Amygdala (tissue), 56 donors: ENCODE measurements around the gene MYO1D.
"Not testable (repeated sequence)": the region's sequence is repeated elsewhere in the genome, so short reads cannot be mapped to it uniquely, and the experiment has no call there.

Experiments
- DNase-seq, 56 donors: peaks; one replicate each; lab custom pipeline; 2025; lab: John Stamatoyannopoulos, UW

Gene MYO1D

GRCh38 chr17:32558997-32559650 is 317.8 kb downstream of the MYO1D start:
- DNase-seq = no peak

DNA sequence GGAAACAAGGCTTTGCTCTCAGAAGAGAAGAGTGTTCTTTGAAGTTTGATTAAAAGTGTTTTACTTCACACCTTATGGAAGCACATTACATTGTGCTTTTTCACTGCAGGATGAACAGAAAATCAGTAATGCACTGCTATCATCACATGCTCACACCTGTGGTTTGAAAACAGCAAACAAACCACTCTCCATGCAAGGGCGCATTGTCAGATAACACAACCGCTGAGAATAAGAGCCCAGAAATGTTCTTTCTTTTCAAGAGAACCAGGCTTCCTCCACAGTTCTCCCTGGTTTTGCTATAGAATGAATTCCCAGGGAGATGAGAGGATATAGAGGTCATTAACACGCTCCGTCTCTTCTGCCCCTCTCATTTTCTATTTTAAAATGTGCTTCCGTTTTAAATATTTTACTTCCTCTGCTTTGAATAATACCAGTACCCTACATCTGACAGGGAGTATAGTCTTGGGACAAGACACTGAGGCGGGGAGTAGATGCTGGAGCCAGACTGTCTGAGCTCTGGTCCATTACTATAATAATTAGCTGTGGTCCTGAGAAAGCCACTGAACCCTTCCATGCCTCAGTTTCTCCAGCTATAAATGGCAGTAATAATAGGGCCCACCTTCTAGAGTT is 318.5 kb downstream of the MYO1D start:
- no peak for DNase-seq

DNA sequence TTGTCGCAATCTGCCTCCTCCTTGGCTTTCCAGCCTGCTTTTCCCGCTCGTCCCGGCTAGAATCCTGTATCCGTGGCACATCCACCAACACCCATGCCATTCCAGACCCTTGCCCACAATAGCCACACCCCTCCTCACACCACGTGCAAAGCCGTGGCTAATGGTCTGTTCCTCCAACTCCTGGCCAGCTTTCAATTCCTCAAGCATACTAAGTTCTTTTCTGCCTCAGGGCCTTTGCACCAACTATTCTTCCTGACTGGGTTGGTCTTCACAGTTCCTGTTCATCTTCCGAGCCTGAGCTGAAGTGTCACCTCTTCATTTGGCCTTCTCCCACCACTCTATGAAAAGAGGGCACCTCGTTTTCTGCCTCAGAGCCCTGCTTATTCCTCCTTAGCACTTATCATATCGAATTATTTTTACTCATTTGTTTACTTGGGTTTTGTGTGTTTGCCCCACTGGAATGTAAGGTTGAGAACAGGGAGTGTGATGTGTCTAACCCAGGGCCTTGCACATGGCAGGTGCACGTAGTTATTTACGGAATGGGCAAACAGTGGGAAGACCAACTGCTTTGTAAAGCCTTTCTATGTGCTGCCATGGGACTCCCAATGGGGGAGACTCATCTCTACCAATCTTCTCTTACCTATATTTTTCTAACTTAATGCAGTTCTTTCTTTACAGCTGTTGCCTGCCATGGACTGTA is 321.2 kb downstream of the MYO1D start:
- no peak for DNase-seq

- peak in 1 of 56 donors; percentile 12 for DNase-seq
These were observed 323.8 kb downstream of the MYO1D start for GRCh38 chr17:32553168-32553567.

GRCh38 chr17:32552280-32552679 is 324.6 kb downstream of the MYO1D start:
- no peak for DNase-seq

DNA sequence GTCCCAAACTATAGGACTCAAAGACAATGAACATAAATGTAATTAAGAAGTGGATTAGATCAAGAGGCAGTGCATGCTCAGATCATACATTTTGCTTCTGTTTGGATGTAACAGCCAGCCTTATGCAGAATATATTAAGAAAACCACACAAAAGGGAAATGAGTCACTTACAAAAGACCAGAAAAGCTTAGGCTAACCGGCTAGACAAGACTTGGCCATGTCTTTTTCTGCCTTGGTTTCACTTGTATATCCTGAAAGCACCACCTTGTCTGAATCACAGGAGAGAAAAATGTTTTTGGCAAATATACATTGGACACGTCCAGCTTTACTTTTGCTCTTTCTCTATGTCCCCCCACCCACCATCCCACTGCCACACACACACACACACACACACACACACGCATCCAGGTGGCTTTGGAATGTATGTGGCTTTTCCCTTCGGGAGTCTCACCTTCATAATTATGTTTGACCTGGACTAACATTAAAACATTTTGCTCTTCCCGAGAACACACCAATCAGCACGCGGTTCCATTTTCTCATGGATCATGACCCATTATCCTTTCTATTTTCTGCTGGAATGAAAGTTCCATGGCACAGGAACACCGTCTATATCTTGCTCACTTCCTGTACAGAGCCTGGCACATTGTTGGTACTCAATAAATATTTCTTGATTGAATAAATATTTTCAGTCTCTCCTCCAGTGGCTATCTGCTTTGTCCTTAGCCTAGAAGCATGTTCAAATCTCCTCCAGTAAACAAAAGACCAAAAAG is 325.6 kb downstream of the MYO1D start:
- DNase-seq = no peak

- DNase-seq = no peak
These were observed 327.4 kb downstream of the MYO1D start for GRCh38 chr17:32549559-32549958.

- peak in 52 of 56 donors; percentile 14 to 88 (median 54) for DNase-seq
These were observed 330.9 kb downstream of the MYO1D start for GRCh38 chr17:32546031-32546444.

GRCh38 chr17:32542186-32542585 is 334.7 kb downstream of the MYO1D start:
- no peak for DNase-seq

- DNase-seq = no peak
These were observed 335.3 kb downstream of the MYO1D start for GRCh38 chr17:32541640-32542039.

DNA sequence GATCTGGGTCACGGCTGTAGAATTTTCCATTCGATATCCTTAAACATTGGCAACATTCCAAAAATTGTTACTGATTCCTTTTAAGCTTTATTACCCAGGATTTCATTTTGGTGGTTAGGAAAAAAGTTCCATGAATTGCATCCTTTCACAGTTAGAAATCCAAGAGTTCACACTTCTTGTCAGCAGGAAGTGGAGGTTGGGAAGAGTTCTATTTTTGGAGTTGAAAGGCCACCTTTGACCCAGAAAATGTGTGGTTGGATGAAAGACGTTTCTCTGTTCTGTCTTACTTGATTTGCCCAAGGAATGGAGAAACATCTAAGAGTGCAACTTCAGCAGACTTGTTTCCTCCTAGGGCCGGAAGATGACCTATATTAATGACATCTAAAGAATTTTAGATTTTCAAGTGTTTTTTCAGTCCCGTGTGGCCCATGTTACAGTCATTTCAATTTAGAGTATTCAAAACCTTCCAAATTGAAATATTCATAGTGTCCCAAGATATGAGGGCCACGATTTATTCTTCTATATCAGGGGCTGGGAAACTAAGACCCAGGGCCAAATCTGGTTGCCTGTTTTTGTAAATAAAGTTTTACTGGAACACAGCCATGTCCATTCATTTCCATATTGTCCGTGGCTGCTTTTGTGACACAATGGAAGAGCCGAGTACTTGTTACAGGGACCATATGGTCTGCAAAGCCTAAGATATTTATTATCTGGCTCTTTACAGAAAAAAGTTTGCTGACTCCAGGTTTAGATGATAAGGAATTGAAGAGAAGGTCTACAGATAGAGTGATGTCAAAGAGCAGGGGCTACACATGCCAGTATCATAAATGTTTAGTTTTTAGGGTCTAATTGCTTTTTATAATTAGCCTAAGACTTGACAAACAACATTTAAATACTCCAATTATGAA is 339.9 kb downstream of the MYO1D start:
- no peak for DNase-seq

DNA sequence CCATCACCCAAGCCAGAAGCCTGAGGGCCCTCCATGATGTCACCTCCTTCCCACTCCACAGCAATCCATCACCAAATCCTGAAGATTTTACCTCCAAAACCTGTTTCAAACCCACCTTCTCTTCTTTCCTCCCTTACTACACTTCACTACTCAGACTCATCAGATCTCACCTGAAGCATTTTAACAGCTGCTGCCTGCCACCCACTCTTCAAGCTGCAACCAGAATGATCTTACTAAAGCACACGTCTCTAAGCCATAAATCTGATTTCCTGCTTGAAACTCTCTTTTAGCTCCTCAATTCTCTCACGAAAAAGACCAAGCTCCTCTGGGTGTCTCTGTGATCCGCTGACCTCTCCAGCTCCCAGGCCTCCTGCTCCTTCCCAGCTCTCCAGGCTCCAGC is 343.6 kb downstream of the MYO1D start:
- peak in 1 of 56 donors; percentile 20 for DNase-seq

DNA sequence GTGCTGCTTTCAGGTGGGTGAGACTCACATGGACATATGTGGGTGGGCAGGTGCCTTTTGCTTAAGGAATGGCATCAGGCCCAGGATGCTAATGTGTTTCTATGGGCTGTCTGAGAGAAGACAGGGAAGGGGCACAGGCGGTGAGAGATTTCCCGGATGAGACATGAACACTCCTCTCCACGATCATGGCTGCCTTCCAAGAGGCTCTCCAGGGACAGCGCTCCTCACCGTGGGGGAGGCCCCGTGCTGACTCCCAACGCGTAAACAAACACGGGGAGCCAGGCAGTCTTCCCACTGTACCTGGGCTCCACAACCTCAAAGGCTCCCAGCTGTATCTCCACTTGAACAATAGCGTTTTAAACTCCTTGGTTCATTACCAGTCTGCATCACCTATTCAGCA is 347.3 kb downstream of the MYO1D start:
- no peak for DNase-seq

DNA sequence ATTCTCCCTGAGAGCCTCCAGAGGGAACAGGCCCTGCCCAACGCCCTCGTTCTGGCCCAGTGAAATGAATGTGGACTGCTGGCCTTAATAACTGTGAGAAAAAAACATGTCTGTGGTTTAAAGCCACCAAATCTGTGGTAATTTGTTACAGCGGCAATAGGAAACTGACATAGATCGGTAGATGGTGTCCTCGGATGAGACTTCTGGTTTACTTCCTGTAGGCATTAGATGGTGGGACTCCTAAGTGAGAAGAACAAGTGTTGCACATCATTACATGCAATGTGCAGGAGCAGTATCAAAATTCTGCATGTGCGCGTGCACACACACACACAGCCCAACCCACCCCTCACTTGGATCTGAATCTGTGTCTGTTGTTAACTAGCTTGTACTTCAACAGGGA is 348.1 kb downstream of the MYO1D start:
- DNase-seq = no peak

GRCh38 chr17:32527146-32527545 is 349.8 kb downstream of the MYO1D start:
- DNase-seq = no peak

DNA sequence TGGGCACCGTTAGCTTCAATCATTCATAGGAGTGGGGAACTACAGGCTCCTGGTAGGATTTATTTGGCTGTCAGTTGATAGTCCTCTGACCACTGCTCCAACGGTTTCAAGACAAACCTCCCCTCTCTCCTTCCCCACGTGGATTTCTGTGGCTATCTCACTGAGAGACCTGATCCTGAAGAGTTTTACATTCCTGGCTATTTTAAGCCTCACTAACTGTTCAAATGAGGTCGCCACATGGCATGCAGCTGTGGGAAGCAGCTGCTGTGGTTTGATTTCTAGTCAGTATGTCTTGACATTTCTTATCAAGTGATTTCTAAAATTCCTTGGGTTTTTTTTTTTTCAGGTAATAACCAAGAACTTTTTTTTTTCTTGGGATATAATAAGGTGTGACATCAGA is 351.8 kb downstream of the MYO1D start:
- DNase-seq = no peak

GRCh38 chr17:32524553-32524880 is 352.4 kb downstream of the MYO1D start:
- DNase-seq = not testable (repeated sequence)

DNA sequence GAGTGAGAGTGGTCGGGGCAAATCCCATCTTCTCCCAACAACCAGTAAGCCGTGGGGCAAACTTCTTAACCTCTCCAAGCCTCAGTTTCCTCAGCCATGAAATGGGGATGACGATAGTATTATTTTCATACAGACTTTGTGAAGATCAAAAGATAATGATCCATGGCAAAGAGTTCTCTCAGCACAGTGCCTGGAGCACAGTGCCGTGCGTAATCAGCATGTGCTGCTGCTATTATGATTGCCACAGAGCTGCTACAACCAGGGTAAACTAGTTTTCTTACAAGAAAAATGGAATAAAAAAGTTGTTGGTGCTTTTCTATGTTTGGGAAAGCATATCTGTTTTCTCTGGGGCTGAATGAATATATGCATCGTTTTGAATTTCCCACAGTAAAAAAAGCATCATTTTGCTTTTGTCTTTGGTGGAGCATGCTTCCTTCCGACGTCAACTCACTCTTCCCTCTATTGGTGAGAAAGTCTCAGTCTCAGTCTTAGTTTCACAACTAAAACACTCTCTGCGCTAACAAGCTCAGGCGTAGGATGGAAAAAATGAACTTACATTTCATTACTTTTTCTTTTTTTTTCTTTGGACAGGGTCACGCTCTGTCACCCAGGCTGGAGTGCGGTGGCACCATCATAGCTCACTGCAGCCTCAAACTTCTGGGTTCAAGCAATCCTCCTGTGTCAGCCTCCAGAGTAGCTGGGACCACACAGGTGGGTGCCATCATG is 352.9 kb downstream of the MYO1D start:
- no peak for DNase-seq

GRCh38 chr17:32523017-32523680 is 353.8 kb downstream of the MYO1D start:
- no peak for DNase-seq
